MM.1S (cell line): ENCODE measurements around the gene MAD1L1.

ENCODE experiments used
- CTCF ChIP-seq: fragments of 300-600 bp; sonication (generic); IDR thresholded peaks from 2 replicates; pipeline ENCODE4 v1.5.1; 2016; ENCODE audit warnings: antibody characterized with exemption, low read length, mixed read lengths
- EZH2 ChIP-seq: fragments of 300-600 bp; sonication (generic); optimal IDR thresholded peaks from 2 replicates; pipeline ENCODE3; 2017; ENCODE audit warnings: low read depth, mild to moderate bottlenecking, antibody characterized with exemption, low read length, mixed read lengths
- EZH2phosphoT487 ChIP-seq: fragments of 300-600 bp; sonication (generic); IDR thresholded peaks from 2 replicates; pipeline ENCODE4 v1.6.1; 2018; ENCODE audit warnings: antibody characterized with exemption, low read length

- TF ChIP-seq CTCF (no peak), EZH2 (no peak), EZH2phosphoT487 (no peak)
Observed at GRCh38 chr7:2106924-2107323, 125.8 kb downstream of the MAD1L1 start.
